ENCODE results near the gene ADAMTS12. TPM values are rescaled to one million over a fixed set of nuclear protein-coding genes. Genes with fewer than 3 reads are reported as not detected.

ADAMTS12 gene
- polyA plus RNA-seq, 1 donor from 2014 or later: 0.07 TPM

DNA sequence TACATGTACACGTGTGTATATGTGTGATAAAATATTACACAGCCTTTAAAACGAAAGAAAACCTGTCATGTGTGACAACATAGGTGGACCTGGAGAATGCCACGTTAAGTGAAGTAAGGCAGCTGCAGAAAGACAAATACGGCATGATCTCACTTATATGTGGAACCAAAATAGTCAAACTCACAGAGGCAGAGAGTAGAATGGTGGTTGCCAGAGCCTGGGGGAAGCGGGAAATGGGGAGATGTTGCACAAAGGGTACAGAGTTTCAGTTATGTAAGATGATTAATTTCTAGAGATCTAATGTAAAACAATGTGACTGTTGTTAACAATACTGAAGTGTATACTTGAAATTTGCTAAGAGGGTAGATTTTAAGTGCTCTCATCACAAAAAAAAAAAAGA lies 34.8 kb downstream of the ADAMTS12 start:
- Histone ChIP-seq H3K4me2 (ENCODE audit: low read length) (no peak overlapping the region), H2AFZ (ENCODE audit: low read depth, low read length) (no peak overlapping the region), H3K4me3 (ENCODE audit: low read length) (no peak overlapping the region), H3K9me3 (ENCODE audit: low read length) (no peaks in the 10 kb centered on the region), H3K9me2 (ENCODE audit: insufficient read depth, low read length) (no peaks in the 10 kb centered on the region), H3K9ac (ENCODE audit: low read length) (no peak overlapping the region), H3F3A (ENCODE audit: insufficient read depth, low read length, poor library complexity, severe bottlenecking) (no peaks in the 10 kb centered on the region), H4K20me1 (ENCODE audit: insufficient read depth) (no peaks in the 10 kb centered on the region), H3K79me2 (replicated peaks; ENCODE audit: insufficient read depth, low read length) (no peaks in the 10 kb centered on the region), H3K27me3 (ENCODE audit: insufficient read depth, low read depth, low read length) (no peaks in the 10 kb centered on the region), H3K27ac (ENCODE audit: low read length) (no peak overlapping the region), H3K36me3 (ENCODE audit: insufficient read depth, low read length) (no peaks in the 10 kb centered on the region)
- TF ChIP-seq SMC3 (conservative IDR thresholded peaks at IDR 0.05; ENCODE audit: poor library complexity) (no peak), EP300 (conservative IDR thresholded peaks at IDR 0.05; ENCODE audit: poor library complexity, severe bottlenecking) (no peak), POLR2AphosphoS5 (IDR thresholded peaks at IDR 0.05) (no peak), TAF1 (IDR thresholded peaks at IDR 0.05; ENCODE audit: low read depth) (no peak), MXI1 (conservative IDR thresholded peaks at IDR 0.05; ENCODE audit: poor library complexity, severe bottlenecking) (no peak), RAD21 (conservative IDR thresholded peaks at IDR 0.05) (no peak), EZH2 (IDR thresholded peaks at IDR 0.05; ENCODE audit: borderline replicate concordance, insufficient read depth, low read length, poor library complexity, severe bottlenecking) (no peak)
- TF ChIP-seq, protein P1, sequence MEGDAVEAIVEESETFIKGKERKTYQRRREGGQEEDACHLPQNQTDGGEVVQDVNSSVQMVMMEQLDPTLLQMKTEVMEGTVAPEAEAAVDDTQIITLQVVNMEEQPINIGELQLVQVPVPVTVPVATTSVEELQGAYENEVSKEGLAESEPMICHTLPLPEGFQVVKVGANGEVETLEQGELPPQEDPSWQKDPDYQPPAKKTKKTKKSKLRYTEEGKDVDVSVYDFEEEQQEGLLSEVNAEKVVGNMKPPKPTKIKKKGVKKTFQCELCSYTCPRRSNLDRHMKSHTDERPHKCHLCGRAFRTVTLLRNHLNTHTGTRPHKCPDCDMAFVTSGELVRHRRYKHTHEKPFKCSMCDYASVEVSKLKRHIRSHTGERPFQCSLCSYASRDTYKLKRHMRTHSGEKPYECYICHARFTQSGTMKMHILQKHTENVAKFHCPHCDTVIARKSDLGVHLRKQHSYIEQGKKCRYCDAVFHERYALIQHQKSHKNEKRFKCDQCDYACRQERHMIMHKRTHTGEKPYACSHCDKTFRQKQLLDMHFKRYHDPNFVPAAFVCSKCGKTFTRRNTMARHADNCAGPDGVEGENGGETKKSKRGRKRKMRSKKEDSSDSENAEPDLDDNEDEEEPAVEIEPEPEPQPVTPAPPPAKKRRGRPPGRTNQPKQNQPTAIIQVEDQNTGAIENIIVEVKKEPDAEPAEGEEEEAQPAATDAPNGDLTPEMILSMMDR (IDR thresholded peaks at IDR 0.05; ENCODE audit: poor library complexity, severe bottlenecking): no peak
- TF ChIP-seq, protein P2, sequence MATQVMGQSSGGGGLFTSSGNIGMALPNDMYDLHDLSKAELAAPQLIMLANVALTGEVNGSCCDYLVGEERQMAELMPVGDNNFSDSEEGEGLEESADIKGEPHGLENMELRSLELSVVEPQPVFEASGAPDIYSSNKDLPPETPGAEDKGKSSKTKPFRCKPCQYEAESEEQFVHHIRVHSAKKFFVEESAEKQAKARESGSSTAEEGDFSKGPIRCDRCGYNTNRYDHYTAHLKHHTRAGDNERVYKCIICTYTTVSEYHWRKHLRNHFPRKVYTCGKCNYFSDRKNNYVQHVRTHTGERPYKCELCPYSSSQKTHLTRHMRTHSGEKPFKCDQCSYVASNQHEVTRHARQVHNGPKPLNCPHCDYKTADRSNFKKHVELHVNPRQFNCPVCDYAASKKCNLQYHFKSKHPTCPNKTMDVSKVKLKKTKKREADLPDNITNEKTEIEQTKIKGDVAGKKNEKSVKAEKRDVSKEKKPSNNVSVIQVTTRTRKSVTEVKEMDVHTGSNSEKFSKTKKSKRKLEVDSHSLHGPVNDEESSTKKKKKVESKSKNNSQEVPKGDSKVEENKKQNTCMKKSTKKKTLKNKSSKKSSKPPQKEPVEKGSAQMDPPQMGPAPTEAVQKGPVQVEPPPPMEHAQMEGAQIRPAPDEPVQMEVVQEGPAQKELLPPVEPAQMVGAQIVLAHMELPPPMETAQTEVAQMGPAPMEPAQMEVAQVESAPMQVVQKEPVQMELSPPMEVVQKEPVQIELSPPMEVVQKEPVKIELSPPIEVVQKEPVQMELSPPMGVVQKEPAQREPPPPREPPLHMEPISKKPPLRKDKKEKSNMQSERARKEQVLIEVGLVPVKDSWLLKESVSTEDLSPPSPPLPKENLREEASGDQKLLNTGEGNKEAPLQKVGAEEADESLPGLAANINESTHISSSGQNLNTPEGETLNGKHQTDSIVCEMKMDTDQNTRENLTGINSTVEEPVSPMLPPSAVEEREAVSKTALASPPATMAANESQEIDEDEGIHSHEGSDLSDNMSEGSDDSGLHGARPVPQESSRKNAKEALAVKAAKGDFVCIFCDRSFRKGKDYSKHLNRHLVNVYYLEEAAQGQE (IDR thresholded peaks at IDR 0.05; ENCODE audit: borderline replicate concordance): no peak

DNA sequence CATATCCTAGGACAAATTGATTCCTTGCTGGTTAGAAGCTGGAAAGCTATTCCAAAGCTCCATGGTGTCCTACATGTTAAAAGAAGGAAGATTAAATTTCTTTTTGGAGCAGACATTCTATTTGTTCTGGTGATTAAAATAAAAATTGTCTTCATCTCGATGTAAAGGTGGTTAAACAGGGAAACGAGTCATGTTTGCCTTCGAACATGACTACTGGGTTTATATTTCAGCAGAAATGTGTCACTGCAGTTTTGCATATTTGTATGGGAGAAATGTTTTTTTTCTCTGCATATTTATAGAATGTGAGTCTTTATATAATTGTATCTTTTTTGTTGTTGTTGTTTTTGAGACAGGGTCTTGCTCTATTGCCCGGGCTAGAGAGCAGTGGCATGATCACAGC lies 36.4 kb downstream of the ADAMTS12 start:
- Histone ChIP-seq H3K9me3 (ENCODE audit: low read length) (no peaks in the 10 kb centered on the region), H3K4me3 (ENCODE audit: low read length) (no peak overlapping the region), H3F3A (ENCODE audit: insufficient read depth, low read length, poor library complexity, severe bottlenecking) (no peaks in the 10 kb centered on the region), H3K27me3 (ENCODE audit: insufficient read depth, low read depth, low read length) (no peaks in the 10 kb centered on the region), H2AFZ (ENCODE audit: low read depth, low read length) (no peak overlapping the region), H3K9me2 (ENCODE audit: insufficient read depth, low read length) (no peaks in the 10 kb centered on the region), H3K79me2 (replicated peaks; ENCODE audit: insufficient read depth, low read length) (no peaks in the 10 kb centered on the region), H3K4me2 (ENCODE audit: low read length) (no peak overlapping the region), H3K27ac (ENCODE audit: low read length) (no peak overlapping the region), H4K20me1 (ENCODE audit: insufficient read depth) (no peaks in the 10 kb centered on the region), H3K9ac (ENCODE audit: low read length) (no peak overlapping the region), H3K36me3 (ENCODE audit: insufficient read depth, low read length) (no peaks in the 10 kb centered on the region)
- TF ChIP-seq EP300 (conservative IDR thresholded peaks at IDR 0.05; ENCODE audit: poor library complexity, severe bottlenecking) (no peak), TAF1 (IDR thresholded peaks at IDR 0.05; ENCODE audit: low read depth) (no peak), RAD21 (conservative IDR thresholded peaks at IDR 0.05) (no peak)

DNA sequence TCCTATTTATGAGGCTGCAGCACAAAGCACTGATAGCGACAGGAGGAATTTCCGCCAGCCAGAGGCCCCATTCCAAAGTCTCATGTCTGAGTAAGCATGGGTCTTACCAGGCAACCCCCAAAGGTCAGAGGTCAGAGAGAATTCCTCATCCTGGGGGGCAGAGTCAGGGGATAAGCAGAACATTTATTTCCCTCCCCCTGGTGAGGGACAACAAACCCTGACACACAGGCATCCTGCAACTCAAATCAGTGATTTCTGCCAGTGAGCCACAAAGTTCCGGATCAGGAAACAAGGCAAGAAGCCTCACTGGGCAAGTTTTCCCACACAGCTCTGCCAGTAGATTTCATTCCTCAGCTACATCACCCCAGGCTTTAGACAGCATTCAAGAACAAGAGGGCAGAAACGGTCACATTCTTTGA lies 37.0 kb downstream of the ADAMTS12 start:
- Histone ChIP-seq H4K20me1 (ENCODE audit: insufficient read depth) (no peaks in the 10 kb centered on the region), H3K9me3 (ENCODE audit: low read length) (no peaks in the 10 kb centered on the region), H2AFZ (ENCODE audit: low read depth, low read length) (no peak overlapping the region), H3K27ac (ENCODE audit: low read length) (no peak overlapping the region), H3K27me3 (ENCODE audit: insufficient read depth, low read depth, low read length) (no peaks in the 10 kb centered on the region), H3K36me3 (ENCODE audit: insufficient read depth, low read length) (no peaks in the 10 kb centered on the region), H3K9ac (ENCODE audit: low read length) (no peak overlapping the region), H3K4me3 (ENCODE audit: low read length) (no peak overlapping the region), H3F3A (ENCODE audit: insufficient read depth, low read length, poor library complexity, severe bottlenecking) (no peaks in the 10 kb centered on the region), H3K4me2 (ENCODE audit: low read length) (no peak overlapping the region), H3K79me2 (replicated peaks; ENCODE audit: insufficient read depth, low read length) (no peaks in the 10 kb centered on the region), H3K9me2 (ENCODE audit: insufficient read depth, low read length) (no peaks in the 10 kb centered on the region)
- TF ChIP-seq MXI1 (conservative IDR thresholded peaks at IDR 0.05; ENCODE audit: poor library complexity, severe bottlenecking) (no peak), SMC3 (conservative IDR thresholded peaks at IDR 0.05; ENCODE audit: poor library complexity) (no peak), POLR2AphosphoS5 (IDR thresholded peaks at IDR 0.05) (no peak), TAF1 (IDR thresholded peaks at IDR 0.05; ENCODE audit: low read depth) (no peak), RAD21 (conservative IDR thresholded peaks at IDR 0.05) (no peak)
- TF ChIP-seq, protein P1 (IDR thresholded peaks at IDR 0.05; ENCODE audit: poor library complexity, severe bottlenecking): no peak

Measured in neural cell (in vitro differentiated cells).